GM21717 (cell line): ENCODE measurements around the gene AMBP.

Experiments used
- ATAC-seq: cut with Tn5 transposase; IDR thresholded peaks from one replicate; pipeline ENCODE4 v1.9.1; 2021; ENCODE audit warnings: mild to moderate bottlenecking, moderate library complexity; ENCODE audit not compliant: unreplicated experiment

Gene AMBP

DNA sequence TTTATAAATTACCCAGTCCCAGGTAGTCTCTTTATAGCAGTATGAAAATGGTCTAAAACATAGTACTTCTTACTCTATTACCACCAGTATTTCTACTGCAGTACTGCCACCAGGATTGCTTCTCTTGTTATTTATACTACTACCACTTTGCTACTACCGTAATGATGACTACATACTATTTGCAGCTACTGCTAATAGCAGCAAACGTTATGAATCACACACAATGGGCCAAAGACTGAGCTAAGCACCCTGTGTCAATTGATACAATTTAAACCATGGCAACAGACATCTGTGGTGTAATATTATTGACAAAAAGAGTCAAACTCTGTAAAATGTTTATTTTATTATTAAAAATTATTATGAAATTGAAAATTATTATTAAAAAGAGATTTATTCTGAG lies 36.3 kb upstream of the AMBP start:
- ATAC-seq: no peak

DNA sequence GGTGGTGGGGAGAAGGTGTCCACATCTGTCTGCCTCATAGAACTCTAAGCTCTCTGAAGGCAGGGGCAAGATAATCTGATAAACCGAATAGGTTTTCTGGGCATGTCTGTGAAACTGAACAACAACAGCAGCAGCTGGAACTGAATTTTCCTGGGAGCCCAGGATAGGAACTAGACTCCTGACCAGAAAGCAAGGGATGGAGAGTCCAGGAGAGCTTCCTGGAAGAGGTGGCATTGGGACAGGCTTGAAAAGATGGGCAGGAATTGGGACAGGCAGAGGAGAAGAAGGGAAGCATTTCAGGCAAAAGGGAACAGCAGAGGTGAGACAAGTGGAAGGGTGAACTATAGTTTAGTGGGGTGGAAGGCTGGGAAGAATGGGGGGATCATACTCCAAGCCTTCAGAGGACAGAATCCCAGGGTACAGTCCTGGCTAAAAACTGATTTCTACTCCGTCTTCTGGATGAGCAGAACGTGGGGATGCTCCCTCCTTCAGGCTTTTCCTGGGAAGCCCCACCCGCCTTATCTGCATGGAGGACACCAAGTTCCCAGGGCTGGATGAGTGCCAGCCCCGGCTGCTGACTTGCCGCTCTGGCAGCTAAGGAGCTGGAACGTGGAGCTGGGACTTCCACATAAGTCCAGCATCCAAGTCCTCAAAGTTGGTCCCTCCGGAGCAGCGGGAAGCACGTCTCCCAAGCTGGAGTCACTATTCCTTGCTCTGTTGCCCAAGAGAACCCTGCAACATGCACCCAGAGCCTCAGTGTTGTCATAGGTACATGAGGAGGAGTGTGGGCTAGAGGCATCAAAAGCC lies 34.9 kb upstream of the AMBP start:
- ATAC-seq: no peak

DNA sequence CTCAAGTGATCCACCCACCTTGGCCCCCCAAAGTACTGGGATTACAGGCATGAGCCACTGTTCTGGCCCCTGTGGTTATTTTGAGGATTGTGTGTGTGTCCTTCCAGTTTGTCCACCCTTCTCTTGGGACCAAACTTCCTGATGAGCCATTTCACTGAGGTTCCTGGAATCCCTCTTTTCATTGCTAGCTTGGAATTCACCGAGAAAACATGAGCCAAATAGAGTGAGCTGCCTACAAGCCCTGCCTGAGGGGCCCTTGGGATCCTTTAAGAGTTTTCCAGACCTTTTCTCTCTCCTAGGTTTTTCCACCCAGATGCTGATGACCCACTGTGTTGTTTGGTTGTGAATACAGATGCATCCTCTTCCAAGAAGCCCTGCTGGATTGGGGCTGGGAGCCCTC lies 34.2 kb upstream of the AMBP start:
- no peak for ATAC-seq

DNA sequence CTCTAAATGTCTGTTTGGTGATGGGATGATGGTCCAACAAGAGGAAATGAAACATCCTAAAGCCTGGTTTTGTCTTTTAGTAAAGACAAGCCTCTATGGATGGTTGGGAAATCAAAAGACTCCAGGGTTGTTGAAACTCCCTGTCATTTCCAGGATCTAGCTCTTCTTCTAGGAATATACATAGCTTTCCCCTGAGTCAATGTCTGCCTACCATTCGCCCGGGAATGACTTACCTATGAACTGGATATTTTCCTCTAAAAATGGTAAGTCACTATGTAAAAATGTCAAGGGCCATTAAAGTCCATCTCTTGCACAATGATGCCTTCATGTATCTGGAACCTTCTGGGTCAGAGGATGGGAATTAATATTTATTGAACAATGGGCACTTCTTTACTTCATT lies 32.1 kb upstream of the AMBP start:
- ATAC-seq: no peak

DNA sequence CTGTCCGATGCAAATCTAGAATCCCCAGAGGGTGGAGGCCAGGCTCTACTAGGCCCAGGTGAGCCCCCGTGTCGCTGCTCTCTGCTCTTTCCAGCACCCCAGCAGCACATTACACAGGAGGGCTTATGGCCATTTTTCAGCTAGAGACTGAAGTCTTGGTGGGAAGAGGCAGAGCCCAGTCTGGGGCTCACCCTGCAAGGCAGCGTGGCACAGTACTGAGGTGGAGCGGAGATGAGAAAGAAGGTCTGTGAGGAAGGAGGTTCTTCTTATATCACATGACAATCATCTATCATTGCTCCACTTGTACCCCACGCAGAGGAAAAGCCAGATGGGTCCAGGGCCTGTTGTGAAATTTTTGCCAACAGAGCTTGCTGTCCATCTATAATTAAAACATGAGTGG lies 31.0 kb upstream of the AMBP start:
- ATAC-seq: no peak

DNA sequence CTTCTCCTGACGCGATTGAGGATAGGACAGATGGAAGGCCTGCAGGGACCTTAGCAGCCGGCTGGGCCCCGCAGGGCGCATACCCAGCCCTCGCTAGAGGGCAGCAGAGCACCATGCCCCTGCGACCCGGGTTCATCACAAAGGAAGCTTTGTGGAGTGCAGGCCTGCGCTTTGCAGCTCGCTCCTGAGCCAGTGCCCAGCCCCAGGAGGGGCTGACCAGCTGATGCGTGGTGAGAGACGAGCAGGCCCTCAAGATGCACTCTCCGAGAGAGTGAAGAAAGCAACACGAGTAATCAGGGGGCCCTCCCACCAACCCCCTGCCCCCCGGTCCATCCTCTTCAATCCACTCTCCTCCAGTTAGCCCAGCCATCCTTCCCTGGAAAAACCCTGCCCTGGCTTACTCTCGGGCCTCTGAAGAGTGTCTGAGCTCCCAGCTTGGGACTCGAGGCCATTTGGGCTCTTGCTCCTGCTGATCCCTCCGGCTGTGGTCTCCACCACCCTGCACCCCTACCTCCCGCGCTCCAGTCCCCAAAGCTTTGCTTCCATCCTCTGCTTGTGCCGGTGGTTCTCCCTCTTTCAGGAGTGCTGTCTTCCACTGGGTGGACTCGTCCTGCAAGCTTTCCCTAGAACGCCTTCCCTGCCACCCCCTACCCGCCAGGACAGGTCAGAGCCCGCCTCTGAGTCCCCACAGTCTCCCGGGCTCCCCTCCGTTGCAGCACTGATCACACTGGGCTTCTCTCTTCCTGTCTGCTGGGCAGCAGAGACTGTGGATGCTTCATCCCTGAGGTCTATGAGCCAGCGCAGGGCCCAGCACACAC lies 30.1 kb upstream of the AMBP start:
- ATAC-seq: no peak

DNA sequence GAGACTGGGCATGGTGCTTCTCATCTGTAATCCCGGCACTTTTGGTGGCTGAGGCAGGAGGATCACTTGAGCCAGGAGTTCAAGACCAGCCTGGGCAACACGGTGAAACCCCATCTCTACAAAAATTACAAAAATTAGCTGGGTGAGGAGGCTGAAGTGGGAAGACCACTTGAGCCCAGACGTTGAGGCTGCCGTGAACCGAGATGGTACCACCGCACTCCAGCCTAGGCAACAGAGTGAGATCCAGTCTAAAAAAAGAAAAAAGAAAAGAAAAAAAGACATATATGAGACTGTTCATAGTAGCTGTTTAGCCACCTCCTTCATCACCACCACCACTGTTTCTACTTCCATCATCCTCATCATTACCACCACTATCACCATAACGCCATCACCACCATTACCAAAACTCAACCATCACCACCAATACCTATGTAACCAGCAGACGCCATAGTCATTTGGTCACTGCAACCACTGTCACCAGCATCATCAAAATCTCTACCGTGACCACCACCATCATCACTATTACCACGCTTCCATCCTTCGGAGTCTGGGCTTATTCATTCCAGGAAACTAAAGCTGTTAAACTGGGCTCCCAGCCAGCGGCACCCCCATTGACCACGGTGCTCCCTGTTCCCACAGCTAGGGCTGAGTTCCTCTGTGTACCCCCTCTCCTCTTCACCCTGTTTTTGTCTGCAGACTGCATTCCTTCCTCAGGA lies 29.3 kb upstream of the AMBP start:
- ATAC-seq: no peak

DNA sequence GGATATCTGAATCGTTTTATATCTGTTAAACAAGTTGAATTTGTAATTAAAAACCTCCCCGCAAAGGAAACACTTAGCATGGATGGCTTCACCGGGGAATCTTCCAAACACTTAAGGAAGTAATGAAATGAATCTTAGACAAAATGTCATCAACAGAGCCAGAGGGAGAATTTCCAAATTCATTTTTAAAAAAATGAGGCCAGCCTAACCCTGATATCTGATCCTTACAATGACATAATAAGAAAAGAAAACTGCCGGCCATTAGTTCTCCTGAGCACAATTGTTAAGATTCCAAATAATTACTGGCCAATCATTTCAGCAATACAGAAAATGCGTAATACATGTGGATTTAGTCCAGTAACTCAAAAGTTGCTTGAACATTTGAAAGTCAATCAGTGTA lies 27.1 kb upstream of the AMBP start:
- no peak for ATAC-seq

DNA sequence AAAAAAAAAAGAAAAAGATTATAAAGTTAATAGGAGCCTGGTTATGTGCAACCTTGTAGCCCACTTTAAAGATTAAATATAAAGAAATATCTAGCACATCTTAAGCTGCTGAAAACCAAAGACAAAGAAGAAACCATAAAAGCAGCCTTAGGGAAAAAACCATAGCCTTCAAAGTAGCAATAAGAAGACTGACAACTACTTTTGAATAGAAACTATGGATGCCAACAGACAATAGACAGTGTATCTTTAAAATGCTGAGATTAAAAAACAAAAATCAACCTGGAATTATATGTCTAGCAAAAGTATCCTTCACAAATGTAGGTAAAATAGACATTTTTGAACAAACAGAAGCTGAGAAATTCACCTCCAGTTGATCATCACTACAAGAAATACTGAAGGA lies 24.4 kb upstream of the AMBP start:
- ATAC-seq: no peak

DNA sequence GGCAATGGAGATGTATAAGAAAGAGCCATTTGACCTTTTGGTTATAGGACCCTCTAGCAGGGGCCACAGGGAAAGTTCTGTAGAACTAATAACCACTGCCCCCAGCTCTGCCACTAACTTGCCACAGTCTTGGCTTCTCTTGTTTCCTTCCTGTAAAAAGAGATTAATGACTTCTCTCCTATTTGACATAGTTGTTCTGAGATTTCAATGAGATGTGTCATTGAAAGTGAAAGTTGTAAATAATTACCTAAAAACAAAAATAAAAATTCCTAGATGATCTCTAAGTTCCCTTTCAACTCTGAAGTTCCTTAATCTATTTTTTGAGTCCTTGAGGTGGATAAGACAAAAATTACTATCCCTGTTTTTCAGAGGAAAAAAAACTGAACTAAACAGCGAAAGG lies 22.4 kb upstream of the AMBP start:
- no peak for ATAC-seq

DNA sequence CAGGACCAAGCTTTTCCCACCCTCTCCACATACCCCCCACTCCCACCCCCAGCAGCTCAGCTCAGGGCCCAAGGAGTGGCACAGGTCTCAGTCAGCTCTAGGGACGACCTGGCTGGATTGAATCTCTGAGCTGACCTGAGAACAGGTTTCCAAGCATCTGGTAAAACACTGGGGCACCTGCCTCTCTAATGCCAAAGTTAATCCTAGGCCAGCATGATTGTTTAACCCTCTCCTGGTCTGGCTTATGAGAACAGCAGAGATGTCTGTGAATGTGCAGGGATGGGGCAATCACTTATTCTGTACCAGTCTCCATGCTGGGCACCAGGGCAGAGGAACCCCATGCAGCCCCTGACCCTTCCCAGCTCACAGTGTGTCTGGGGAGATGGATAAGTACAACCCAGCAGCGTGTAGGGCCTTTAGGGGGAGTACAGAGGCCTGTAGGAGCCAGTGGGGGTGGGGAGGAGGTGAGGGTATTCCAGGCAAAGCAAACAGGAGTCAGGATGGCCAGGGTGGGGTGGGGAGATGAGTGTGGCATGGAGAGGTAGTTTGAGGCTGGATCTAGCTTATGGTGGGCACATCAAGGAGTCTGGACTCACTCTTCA lies 21.7 kb upstream of the AMBP start:
- no peak for ATAC-seq

DNA sequence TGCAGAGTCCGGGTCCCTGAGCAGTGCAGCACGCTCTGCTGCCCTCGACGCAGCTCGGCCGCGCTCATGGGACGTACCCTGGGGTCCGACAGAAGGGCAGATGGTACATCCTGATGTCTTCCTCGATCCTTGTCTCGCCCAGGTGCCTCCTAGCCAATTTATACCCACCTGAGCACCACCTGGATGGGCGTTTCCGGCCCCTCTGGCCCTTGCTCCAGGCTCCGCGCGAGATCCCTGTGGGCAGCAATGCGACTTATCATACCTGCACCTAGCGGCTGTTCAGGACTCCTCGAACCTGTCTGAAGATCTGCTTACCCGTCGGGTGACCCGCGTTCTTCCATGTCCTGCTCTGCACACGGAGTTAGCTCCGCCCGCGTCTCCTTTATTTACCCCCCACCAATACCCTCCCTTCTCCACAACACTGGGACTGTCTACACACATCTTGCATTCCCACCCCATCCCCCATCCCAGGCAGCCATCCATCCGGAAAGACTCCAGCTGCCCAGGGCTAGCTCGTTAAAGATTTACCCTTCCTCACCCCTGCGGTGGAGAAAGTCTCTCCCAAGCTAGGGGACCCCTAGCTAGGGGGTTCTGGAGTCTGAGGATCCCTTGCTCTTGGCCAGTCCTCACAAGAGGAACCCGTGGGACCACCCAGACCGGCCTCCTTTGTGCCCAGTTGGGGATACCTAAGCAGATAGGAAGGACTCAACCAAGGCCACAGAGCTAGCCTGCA lies 21.0 kb upstream of the AMBP start, which contains the start of gene KIF12:
TSS of gene KIF12 (minus strand) at position 357 of the 733 bp plus-strand sequence. CDS start at position 341, 16 bp downstream.
- no peak for ATAC-seq

DNA sequence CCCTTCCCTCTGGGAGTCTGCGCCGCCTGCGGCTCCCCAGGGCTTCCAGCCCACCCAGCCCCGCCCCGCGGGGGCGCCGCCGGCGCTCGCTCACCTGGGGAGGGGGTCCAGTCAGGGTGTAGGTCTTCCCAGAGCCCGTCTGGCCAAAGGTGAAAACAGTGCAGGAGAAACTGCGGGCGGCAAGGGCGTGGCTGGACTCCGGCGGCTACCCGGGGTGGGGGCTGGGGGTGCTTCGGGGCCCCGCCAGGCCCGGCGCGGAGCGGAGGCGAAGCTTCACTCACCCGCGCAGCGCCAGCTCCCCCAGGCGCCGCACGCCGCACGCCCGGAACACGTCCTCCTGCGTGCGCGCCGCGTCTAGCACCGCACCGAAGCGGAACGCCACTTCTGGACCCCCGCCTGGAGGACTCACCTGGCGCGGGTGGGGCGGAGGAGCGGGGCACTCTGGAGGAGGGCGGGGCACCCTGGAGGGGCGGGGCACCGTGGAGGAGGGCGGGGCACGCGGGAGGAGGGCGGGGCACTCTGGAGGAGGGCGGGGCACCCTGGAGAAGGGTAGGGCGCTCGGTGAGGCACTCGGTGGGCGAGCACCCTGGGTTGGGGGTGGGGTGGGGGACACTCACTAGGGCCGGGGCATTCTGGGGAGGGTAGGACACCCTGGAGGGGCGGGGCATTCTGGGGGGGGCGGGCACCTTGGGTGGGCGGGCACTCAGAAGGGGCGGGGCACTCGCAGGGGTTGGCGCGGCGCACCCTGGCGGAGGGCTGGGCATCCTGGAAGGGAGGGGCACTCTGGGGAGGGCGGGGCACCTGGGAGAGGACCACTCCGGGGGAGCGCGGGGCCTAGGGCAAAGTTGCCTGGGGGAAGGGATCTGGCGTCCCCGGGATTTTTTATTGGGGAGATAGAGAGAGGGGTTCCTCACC lies 20.2 kb upstream of the AMBP start:
- no peak for ATAC-seq

DNA sequence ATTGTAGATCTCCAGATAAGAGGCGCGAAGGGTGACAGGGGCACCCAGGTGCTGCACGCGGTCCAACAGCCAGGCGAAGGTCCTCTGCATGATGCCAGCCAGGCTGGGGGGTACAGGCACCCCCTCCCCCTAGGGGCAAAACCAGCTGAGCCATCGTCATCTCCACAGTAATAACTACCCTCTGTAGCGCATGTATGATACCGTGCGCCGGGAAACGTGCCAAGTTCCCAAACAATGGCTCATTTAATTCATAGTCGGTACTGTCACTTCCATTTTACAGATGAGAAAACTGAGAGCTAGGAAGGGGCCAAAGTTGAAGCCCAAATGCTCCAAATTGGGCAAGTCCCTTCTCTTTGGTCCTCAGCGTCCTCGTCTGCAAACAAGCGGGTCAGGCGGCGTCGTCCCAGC lies 19.5 kb upstream of the AMBP start:
- no peak for ATAC-seq

DNA sequence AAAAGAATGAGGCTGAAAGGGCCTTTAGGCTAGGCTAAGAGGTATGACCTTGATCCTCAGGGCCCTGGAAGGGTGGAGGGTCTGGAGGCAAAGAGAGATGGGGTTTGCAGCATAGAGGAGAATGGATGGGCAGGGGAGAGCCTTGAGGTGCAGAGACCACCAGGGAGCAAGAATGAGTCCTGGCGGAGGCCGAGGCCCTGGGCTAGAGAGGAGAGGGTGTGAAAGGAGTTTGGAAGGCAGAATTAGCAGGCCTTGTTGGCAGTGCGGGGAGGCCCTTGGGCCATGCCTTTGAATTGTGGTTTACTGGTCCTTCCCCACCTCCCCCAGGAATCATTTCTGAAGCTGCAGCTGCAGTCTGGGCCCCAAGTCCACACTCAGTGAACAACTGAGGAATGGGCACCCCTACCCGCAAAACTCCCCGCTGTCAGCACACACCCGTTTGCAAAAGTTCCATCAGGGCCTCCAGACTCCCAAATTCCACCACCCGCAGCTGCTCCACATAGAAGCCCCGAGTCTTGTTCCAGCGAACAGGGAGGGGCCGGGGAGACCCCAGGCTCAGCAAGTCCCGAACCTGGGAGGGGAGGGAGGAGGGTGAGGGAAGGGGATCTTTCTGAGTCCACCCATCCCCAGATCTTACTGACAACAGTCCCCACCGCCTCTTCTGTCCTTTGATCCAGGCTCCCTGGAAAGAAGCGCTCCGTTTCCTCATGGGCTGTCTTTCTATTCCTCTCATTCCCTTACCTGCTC lies 18.9 kb upstream of the AMBP start:
- no peak for ATAC-seq

DNA sequence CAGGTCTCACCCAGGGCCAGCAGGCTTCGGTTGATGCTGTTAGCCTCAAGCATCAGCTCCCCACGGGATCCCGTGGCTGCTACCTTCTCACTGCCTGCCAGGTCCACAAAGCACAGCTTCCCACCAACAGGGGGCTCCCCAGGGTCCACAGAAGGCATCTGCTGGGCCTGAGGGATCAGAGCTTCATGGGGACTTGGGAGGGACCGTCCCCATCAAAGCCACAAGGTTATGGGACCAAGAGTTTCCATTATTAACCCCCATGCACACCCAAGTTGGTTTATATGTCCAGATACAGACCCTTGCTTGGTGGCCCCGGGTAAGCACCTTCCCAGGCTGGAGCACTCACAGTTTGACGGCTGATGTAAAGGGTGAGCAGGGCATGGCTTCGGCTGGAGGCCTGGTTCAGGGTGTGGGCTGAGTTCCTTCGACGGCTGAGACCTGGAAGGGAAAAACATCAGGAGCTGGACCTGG lies 18.0 kb upstream of the AMBP start:
- ATAC-seq: no peak

DNA sequence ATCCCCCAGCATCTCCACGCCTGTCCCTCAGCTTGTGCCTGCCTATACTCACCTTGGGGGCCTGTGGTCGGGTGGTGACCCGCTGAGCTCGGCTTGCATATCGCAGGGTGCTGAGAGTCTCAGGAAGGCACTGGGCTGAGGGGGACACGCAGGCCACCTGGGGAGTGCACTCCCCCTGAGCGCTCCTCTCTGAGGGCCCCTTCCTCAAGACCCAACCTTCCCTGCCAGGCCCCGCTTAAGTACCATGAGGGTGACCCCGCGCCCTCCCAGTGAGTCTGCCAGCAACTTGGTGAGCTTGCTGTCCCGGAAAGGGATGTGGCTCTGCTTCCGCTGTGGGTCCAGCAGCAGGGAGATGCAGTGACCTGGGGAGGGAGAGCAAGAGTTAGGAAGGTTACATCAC lies 16.9 kb upstream of the AMBP start:
- no peak for ATAC-seq

DNA sequence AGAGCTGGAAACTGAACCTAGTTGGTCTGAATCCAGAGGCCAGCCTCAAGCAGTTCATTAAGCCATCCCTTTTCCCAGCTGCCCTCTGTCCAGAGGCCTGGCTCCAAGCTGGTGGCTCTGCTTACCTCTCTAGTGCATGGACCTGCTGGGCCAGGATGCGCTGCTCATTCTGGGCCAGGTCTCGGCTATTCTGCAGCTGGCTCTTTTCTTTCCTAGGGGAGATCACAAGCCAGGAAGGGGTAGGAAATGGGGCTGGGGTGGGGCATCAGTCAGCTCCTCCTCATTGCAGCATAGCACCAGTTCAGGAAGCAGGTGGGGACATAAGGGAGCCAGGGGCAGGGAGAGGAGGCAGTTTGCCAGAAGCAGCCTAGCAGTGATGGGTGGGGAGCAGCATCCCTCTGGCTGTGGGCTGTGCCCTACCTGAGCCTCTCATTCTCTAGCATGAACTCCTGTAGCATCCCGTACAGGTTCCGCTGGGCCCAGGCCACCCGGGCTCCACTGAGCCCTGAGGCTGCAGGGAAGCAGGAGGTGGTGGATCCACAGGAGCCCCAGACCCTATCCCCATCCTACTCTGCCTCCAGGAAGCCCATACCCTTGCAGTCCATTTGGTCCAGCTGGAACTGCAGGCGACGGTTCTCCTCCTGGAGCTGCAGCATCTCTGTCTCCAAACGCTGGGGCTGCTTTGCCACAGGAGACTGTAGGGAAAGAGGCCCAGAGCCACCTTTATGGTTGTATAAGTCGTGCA lies 15.8 kb upstream of the AMBP start:
- ATAC-seq: no peak
